OCI-LY3 (cell line): ENCODE data around the gene HOXA7.

Source experiments
- H2AFZ ChIP-seq: fragments of 200-600, 300-600 bp; shearing (Covaris generic); 2 replicates; pipeline ENCODE4 v1.6.0; 2014; ENCODE audit warnings: antibody characterized with exemption, low read depth, low read length
- H3K27ac ChIP-seq: fragments of 200-600, 300-600 bp; sonication (generic); 2 replicates; pipeline ENCODE4 v1.5.1; 2014; ENCODE audit warnings: mild to moderate bottlenecking, low read length, moderate library complexity, mixed read lengths
- H3K27me3 ChIP-seq: fragments of 200-600, 300-600 bp; sonication (generic); 2 replicates; pipeline ENCODE4 v1.6.1; 2014; ENCODE audit warnings: low read depth, low read length, mixed read lengths
- H3K36me3 ChIP-seq: fragments of 200-600, 300-600 bp; sonication (generic); replicated peaks from 2 replicates; pipeline ENCODE3; 2014; ENCODE audit warnings: low read depth, low read length, mixed read lengths
- H3K4me1 ChIP-seq: fragments of 300-600, 200-600 bp; sonication (generic); 2 replicates; pipeline ENCODE4 v1.6.1; 2014; ENCODE audit warnings: low read length, mixed read lengths
- H3K4me2 ChIP-seq: fragments of 200-600, 300-600 bp; sonication (generic); 2 replicates; pipeline ENCODE4 v1.6.1; 2014; ENCODE audit warnings: low read length, mixed read lengths
- H3K4me3 ChIP-seq: fragments of 300-600, 200-600 bp; sonication (generic); 2 replicates; pipeline ENCODE4 v1.5.1; 2014; ENCODE audit warnings: antibody characterized with exemption, mild to moderate bottlenecking, low read length, moderate library complexity
- H3K79me2 ChIP-seq: fragments of 300-600, 200-600 bp; shearing (Covaris generic); 2 replicates; pipeline ENCODE4 v1.6.1; 2014; ENCODE audit warnings: mild to moderate bottlenecking, low read length, mixed read lengths
- H3K9ac ChIP-seq: fragments of 300-600, 200-600 bp; shearing (Covaris generic); 2 replicates; pipeline ENCODE4 v1.6.0; 2014; ENCODE audit warnings: mild to moderate bottlenecking, low read length, moderate library complexity
- H3K9me3 ChIP-seq: fragments of 200-600, 300-600 bp; shearing (Covaris generic); 2 replicates; pipeline ENCODE4 v1.6.1; 2014; ENCODE audit warnings: low read length, mixed read lengths; ENCODE audit not compliant: insufficient read depth
- H4K20me1 ChIP-seq: fragments of 200-600, 300-600 bp; sonication (generic); 2 replicates; pipeline ENCODE4 v1.6.1; 2016; ENCODE audit warnings: low read length, mixed read lengths; ENCODE audit not compliant: insufficient read depth
- CTCF ChIP-seq: fragments of 200-600, 300-600 bp; sonication (generic); IDR thresholded peaks from 2 replicates; pipeline ENCODE4 v1.5.1; 2014; ENCODE audit warnings: antibody characterized with exemption, low read length, low read depth
- EZH2phosphoT487 ChIP-seq: fragments of 200-600 bp; shearing (Covaris generic); IDR thresholded peaks from 2 replicates; pipeline ENCODE4 v1.6.1; 2018; ENCODE audit warnings: antibody characterized with exemption, mixed run types, low read depth

The HOXA7 gene

GRCh38 chr7:27132978-27133377, 23.5 kb downstream of the HOXA7 start:
- H3K4me1 ChIP-seq, result peaks cover 28% of the 10 kb centered on the region
- H3K79me2 ChIP-seq, result no peaks in the 10 kb centered on the region
- no peak overlapping the region for H2AFZ ChIP-seq
- peaks cover 7% of the 10 kb centered on the region; the same call in 1 of the 2 replicates for H4K20me1 ChIP-seq
- no peak overlapping the region for H3K4me2 ChIP-seq
- H3K36me3 ChIP-seq, result no peaks in the 10 kb centered on the region
- no peaks in the 10 kb centered on the region for H3K9me3 ChIP-seq
- no peak for TF ChIP-seq EZH2phosphoT487
- no peak for TF ChIP-seq CTCF
- no peak overlapping the region for H3K9ac ChIP-seq
- no peak overlapping the region for H3K4me3 ChIP-seq
- no peak overlapping the region for H3K27ac ChIP-seq
- peaks cover 5% of the 10 kb centered on the region for H3K27me3 ChIP-seq

GRCh38 chr7:27132214-27132613, 24.3 kb downstream of the HOXA7 start:
- TF ChIP-seq CTCF (no peak), EZH2phosphoT487 (no peak)
- H4K20me1 ChIP-seq, result peaks cover 7% of the 10 kb centered on the region; the same call in 1 of the 2 replicates
- no peaks in the 10 kb centered on the region for H3K9me3 ChIP-seq
- no peaks in the 10 kb centered on the region for H3K36me3 ChIP-seq
- no peak overlapping the region for H3K9ac ChIP-seq
- no peak overlapping the region for H3K27ac ChIP-seq
- H3K4me1 ChIP-seq, result peaks cover 28% of the 10 kb centered on the region
- H3K4me2 ChIP-seq, result no peak overlapping the region
- H3K4me3 ChIP-seq, result no peak overlapping the region
- H3K79me2 ChIP-seq, result no peaks in the 10 kb centered on the region
- H2AFZ ChIP-seq, result no peak overlapping the region
- no peaks in the 10 kb centered on the region; the same call in 1 of the 2 replicates for H3K27me3 ChIP-seq

GRCh38 chr7:27131390-27131819, 25.1 kb downstream of the HOXA7 start:
- Histone ChIP-seq H3K79me2 (no peaks in the 10 kb centered on the region), H3K4me3 (no peak overlapping the region), H3K27ac (no peak overlapping the region), H3K27me3 (no peaks in the 10 kb centered on the region; the same call in 1 of the 2 replicates), H3K9me3 (no peaks in the 10 kb centered on the region), H3K9ac (no peak overlapping the region), H3K4me1 (peaks cover 25% of the 10 kb centered on the region), H2AFZ (no peak overlapping the region), H4K20me1 (peaks cover 7% of the 10 kb centered on the region; the same call in 1 of the 2 replicates), H3K36me3 (no peaks in the 10 kb centered on the region), H3K4me2 (no peak overlapping the region)
- TF ChIP-seq EZH2phosphoT487, result no peak
- TF ChIP-seq CTCF, result no peak

GRCh38 chr7:27130540-27131389, 25.7 kb downstream of the HOXA7 start, which contains the start of gene HOXA4:
Gene HOXA4, minus strand, starts transcription at chr7:27130757. Its CDS starts 24 bp downstream, at chr7:27130733.
- Histone ChIP-seq H3K27ac (no peak within 1 kb of the TSS), H3K79me2 (no peaks in the 10 kb centered on the region), H3K36me3 (no peaks in the 10 kb centered on the region), H3K4me3 (no peak within 1 kb of the TSS), H2AFZ (no peak within 1 kb of the TSS), H3K4me2 (no peak within 1 kb of the TSS), H3K4me1 (peaks cover 20% of the 10 kb centered on the region), H3K27me3 (no peaks in the 10 kb centered on the region; the same call in 1 of the 2 replicates), H3K9ac (no peak within 1 kb of the TSS), H3K9me3 (no peaks in the 10 kb centered on the region), H4K20me1 (peaks cover 7% of the 10 kb centered on the region; the same call in 1 of the 2 replicates)
- TF ChIP-seq CTCF, result no peak
- no peak for TF ChIP-seq EZH2phosphoT487
